Measurements from ENCODE around the gene ZNF469.

The ZNF469 gene

DNA sequence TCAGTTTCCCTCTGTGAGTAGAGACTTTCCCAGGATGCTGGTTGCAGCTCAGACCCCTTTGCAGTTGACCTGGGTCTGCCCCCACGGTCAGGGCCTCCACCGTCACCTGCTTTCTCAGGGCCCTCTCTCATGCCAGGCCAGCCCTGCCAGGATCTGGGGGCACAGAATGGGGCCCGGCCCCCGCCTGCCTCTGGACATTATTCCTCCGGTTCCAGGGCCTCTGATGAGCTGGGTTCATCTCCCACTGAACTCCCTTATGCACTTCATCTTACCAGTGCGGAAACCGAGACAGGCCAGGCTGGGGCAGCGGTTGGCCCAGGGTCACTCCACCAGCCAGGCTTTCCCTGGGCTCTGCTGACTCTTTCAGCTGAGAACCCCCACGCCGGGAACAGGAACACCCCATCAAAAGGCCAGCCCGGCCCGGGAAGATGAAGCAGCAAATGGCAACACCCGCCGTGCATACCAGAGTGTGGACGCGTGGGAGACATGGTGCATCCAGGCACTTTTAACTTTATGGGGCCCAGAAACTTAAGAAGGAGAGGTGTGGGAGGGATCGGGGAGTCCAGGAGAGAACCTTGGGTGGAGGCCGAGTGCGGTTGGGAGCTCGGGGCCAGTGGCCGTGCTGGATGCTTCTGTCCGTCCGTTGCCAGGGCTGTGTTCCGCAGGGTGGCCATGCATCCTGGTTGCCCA lies 19.9 kb downstream of the ZNF469 start:
- Histone ChIP-seq H3K27ac (ENCODE audit: low read depth, low read length) (no peak overlapping the region), H3K4me1 (ENCODE audit: control insufficient read depth in 1 of 2, insufficient read depth in 2 of 2, low read length in 2 of 2) (no peaks in the 10 kb centered on the region), H3K27me3 (ENCODE audit: control insufficient read depth in 1 of 2, insufficient read depth in 2 of 2, low read length in 2 of 2) (peaks cover 0 to 4% of the 10 kb centered on the region in 2 donors)

DNA sequence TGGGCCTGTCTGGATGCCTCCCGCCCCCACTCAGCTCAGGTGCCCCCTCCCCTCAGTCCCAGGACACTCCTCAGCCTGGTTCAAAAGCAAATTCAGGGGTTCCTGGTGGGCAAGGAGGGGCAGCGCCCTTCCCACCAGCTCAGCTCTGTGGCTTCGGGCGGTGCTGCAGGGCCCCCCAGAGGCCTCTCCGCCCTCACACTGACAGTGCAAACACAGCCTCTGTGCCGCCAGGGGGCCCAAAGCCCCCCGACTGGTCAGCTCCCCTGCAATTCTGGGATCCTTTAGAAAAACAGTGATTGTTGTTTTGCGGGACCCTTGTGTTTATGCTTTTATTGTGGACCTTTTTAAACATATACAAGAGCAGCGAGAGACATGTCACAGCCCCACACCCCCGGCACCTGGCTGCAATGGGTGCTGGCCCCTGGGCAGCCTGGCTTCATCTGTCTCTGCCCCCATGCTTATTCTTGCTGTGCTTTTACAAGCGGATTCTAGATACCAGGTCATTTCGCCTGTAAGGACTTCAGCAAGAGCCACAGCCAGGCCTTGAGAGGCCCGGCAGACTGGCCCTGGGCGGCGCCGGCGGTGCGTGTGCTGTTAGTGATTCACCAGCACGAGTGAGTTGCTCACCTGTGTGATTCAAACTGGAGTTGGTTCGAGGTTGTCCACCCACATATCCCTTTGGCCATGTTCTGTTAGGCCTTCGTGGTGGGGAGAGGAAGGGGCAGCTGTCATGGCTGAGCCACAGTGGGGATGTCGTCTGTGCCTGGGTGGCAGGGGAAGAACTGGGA lies 21.2 kb downstream of the ZNF469 start:
- Histone ChIP-seq H3K27me3 (ENCODE audit: control insufficient read depth in 1 of 2, insufficient read depth in 2 of 2, low read length in 2 of 2) (peaks cover 0 to 4% of the 10 kb centered on the region in 2 donors), H3K9me3 (ENCODE audit: control insufficient read depth in 1 of 2, low read length in 2 of 2) (no peaks in the 10 kb centered on the region), H3K36me3 (ENCODE audit: control insufficient read depth in 1 of 2, insufficient read depth in 2 of 2, low read length in 2 of 2) (no peaks in the 10 kb centered on the region), H3K4me3 (ENCODE audit: low read depth in 1 of 2, low read length in 2 of 2) (no peak overlapping the region), H3K27ac (ENCODE audit: low read depth, low read length) (no peak overlapping the region), H3K9ac (ENCODE audit: low read depth in 1 of 2, low read length in 2 of 2) (no peak overlapping the region), H3K4me1 (ENCODE audit: control insufficient read depth in 1 of 2, insufficient read depth in 2 of 2, low read length in 2 of 2) (no peaks in the 10 kb centered on the region)

More for the DNA sequence above, 19.9 kb downstream of the ZNF469 start:
- no peak overlapping the region for H3K4me3 ChIP-seq (ENCODE audit: low read depth in 1 of 2, low read length in 2 of 2)
- no peaks in the 10 kb centered on the region for H3K36me3 ChIP-seq (ENCODE audit: control insufficient read depth in 1 of 2, insufficient read depth in 2 of 2, low read length in 2 of 2)
- H3K9me3 ChIP-seq (ENCODE audit: control insufficient read depth in 1 of 2, low read length in 2 of 2) = no peaks in the 10 kb centered on the region
- H3K9ac ChIP-seq (ENCODE audit: low read depth in 1 of 2, low read length in 2 of 2) = no peak overlapping the region

DNA sequence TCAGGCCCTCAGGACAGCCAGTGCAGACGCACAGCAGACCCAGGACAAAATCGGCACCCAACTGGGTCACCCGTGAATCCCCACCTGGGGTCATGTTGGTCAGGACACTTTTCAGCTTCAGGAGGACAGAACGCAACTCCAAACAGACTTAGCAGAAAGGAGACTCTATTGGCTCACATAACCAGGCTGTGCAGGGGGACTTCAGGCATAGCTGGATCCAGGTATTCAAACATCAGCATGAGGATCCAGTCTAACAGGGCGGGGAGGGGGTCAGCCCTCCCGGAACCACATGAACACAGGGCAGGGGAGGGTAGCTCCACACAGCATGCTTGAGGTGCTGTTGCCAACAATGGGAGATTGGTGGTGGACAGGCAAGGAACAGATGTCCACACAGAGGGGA lies 22.0 kb downstream of the ZNF469 start:
- H3K36me3 ChIP-seq (ENCODE audit: control insufficient read depth in 1 of 2, insufficient read depth in 2 of 2, low read length in 2 of 2) = no peaks in the 10 kb centered on the region
- H3K9me3 ChIP-seq (ENCODE audit: control insufficient read depth in 1 of 2, low read length in 2 of 2) = no peaks in the 10 kb centered on the region
- H3K27me3 ChIP-seq (ENCODE audit: control insufficient read depth in 1 of 2, insufficient read depth in 2 of 2, low read length in 2 of 2) = peaks cover 0 to 4% of the 10 kb centered on the region in 2 donors
- no peak overlapping the region for H3K9ac ChIP-seq (ENCODE audit: low read depth in 1 of 2, low read length in 2 of 2)
- H3K27ac ChIP-seq (ENCODE audit: low read depth, low read length) = no peak overlapping the region
- no peak overlapping the region for H3K4me3 ChIP-seq (ENCODE audit: low read depth in 1 of 2, low read length in 2 of 2)
- no peaks in the 10 kb centered on the region for H3K4me1 ChIP-seq (ENCODE audit: control insufficient read depth in 1 of 2, insufficient read depth in 2 of 2, low read length in 2 of 2)

DNA sequence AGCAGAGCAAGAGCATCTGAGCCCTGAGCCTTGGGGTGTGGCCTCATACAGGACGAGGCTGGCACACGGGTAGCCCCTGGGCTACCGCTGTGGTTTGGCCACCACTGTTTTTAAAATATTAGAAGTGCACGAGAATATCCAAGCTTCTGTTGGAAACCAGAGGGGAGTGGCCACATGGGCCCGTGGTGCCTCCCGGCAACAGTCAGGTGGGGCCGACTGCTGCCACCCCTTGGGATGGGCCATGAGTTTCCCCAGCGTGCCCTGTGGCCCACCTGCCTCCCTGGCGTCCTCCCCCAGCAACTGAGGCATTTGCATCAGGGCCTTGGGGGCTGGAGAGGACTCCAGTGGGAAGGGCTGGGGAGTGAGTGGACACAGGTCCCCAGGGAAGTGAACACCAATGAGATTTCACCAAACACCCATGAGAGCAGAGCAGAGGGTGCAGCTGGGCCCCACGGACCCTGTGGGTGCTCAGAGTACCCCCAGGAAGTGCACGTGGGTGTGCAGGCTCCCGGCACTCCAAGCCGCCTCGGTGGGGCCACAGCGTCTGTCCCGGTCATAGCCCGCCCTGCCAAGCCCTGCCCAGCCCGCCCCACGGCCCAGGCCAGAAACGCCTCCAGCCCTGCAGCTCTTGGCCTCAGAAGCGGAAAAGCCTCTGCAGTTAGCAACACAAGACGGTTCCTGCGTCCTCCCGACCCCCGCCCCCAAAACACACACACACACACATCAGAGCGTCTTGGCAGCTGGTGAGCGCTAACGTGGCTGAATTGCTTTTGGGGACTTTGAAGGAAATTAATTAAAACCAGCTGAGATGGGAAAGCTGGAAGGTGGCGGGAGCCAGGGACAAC lies 22.7 kb downstream of the ZNF469 start:
- Histone ChIP-seq H3K4me3 (ENCODE audit: low read depth in 1 of 2, low read length in 2 of 2) (no peak overlapping the region), H3K36me3 (ENCODE audit: control insufficient read depth in 1 of 2, insufficient read depth in 2 of 2, low read length in 2 of 2) (no peaks in the 10 kb centered on the region), H3K27ac (ENCODE audit: low read depth, low read length) (no peak overlapping the region), H3K9me3 (ENCODE audit: control insufficient read depth in 1 of 2, low read length in 2 of 2) (no peaks in the 10 kb centered on the region), H3K9ac (ENCODE audit: low read depth in 1 of 2, low read length in 2 of 2) (no peak overlapping the region), H3K27me3 (ENCODE audit: control insufficient read depth in 1 of 2, insufficient read depth in 2 of 2, low read length in 2 of 2) (peaks cover 0 to 4% of the 10 kb centered on the region in 2 donors), H3K4me1 (ENCODE audit: control insufficient read depth in 1 of 2, insufficient read depth in 2 of 2, low read length in 2 of 2) (no peaks in the 10 kb centered on the region)

DNA sequence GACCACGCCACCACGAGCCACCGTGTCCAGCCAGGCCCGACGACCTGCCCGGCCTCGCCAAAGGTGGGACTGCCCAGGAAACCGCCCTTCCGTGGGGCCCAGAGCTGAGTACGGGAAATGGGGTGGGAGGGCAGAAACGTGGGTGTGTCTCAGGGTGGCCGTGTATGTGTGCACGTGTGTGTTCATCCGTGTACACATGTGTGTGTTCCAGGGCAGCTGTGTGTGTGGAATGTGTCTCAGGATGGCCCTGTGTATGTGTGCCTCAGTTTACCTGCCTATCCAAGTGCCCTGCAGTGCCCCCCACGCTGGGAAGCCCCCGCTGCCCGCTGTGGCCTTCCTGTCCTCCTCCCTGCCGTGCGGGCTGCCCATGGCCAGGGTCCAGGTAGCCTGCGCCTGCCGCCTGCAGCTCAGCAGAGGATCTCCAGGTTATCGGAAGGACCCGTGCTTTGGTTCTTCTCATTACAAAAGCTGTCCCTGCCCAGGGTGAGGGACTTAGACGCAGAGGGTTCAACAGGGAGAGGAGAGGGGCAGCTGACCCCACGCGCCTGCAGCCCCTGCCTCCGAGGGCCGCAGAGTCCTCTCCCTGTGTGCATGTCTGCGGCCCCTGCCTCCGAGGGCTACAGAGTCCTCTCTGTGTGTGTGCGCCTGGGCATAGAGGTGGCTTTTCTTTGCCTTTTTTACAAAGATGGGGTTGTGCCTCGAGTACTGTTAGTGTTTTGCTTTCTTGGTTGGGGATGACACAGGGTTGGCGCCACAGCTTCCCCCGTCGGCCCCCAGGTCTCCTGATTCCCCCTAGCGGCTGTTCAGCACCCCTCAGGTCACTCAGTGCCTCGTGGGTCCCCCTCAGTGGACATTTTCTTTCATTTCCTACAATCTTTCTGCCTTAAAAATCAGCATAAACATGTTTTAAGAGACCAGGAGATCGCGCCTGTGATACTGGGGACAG lies 23.6 kb downstream of the ZNF469 start:
- Histone ChIP-seq H3K36me3 (ENCODE audit: control insufficient read depth in 1 of 2, insufficient read depth in 2 of 2, low read length in 2 of 2) (no peaks in the 10 kb centered on the region), H3K9ac (ENCODE audit: low read depth in 1 of 2, low read length in 2 of 2) (no peak overlapping the region), H3K27me3 (ENCODE audit: control insufficient read depth in 1 of 2, insufficient read depth in 2 of 2, low read length in 2 of 2) (peaks cover 0 to 4% of the 10 kb centered on the region in 2 donors), H3K27ac (ENCODE audit: low read depth, low read length) (no peak overlapping the region), H3K4me1 (ENCODE audit: control insufficient read depth in 1 of 2, insufficient read depth in 2 of 2, low read length in 2 of 2) (no peaks in the 10 kb centered on the region), H3K4me3 (ENCODE audit: low read depth in 1 of 2, low read length in 2 of 2) (no peak overlapping the region), H3K9me3 (ENCODE audit: control insufficient read depth in 1 of 2, low read length in 2 of 2) (no peaks in the 10 kb centered on the region)

DNA sequence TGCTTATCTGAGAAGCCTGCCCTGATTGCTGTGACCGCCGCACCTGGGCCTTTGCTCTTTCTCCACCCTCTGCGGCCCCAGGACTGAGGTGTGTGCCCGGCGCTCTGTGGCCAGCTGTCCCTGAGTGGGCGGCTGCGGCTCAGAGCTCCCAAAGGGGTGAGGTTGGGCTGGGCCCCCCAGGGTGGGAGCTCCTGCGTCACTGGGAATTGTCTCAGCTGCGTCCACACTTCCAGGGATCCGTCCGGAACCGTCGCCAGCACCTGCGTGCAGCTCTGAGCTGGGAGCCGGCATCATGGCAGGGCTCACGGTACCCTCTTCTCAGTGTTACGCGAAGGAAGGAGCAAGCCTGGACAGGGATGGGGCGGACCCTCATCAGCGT lies 24.3 kb downstream of the ZNF469 start:
- no peaks in the 10 kb centered on the region for H3K9me3 ChIP-seq (ENCODE audit: control insufficient read depth in 1 of 2, low read length in 2 of 2)
- H3K9ac ChIP-seq (ENCODE audit: low read depth in 1 of 2, low read length in 2 of 2) = no peak overlapping the region
- H3K27ac ChIP-seq (ENCODE audit: low read depth, low read length) = no peak overlapping the region

DNA sequence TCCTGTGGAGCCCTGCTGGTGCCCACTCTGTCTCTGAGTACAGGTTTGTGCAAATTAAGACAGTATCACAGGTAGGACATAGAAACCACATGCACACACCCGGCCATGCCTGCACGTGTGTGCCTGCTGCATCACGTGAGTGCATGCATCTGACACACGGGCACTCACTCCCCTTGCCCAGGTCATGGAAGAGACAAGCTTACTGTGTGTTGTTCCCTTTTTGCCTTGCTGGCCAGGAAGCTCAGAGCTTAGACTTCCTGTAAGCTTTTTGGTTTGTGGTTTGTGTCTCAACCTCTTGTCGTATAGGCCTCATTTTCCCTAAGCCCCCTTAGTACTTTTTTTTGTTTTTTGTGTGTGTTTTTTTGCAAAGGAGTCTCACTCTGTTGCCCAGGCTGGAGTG lies 25.0 kb downstream of the ZNF469 start:
- Histone ChIP-seq H3K9ac (ENCODE audit: low read depth in 1 of 2, low read length in 2 of 2) (no peak overlapping the region), H3K27me3 (ENCODE audit: control insufficient read depth in 1 of 2, insufficient read depth in 2 of 2, low read length in 2 of 2) (peaks cover 0 to 4% of the 10 kb centered on the region in 2 donors), H3K9me3 (ENCODE audit: control insufficient read depth in 1 of 2, low read length in 2 of 2) (no peaks in the 10 kb centered on the region), H3K36me3 (ENCODE audit: control insufficient read depth in 1 of 2, insufficient read depth in 2 of 2, low read length in 2 of 2) (no peaks in the 10 kb centered on the region), H3K4me3 (ENCODE audit: low read depth in 1 of 2, low read length in 2 of 2) (no peak overlapping the region), H3K4me1 (ENCODE audit: control insufficient read depth in 1 of 2, insufficient read depth in 2 of 2, low read length in 2 of 2) (no peaks in the 10 kb centered on the region), H3K27ac (ENCODE audit: low read depth, low read length) (no peak overlapping the region)

More for the DNA sequence above, 24.3 kb downstream of the ZNF469 start:
- Histone ChIP-seq H3K4me3 (ENCODE audit: low read depth in 1 of 2, low read length in 2 of 2) (no peak overlapping the region), H3K27me3 (ENCODE audit: control insufficient read depth in 1 of 2, insufficient read depth in 2 of 2, low read length in 2 of 2) (peaks cover 0 to 4% of the 10 kb centered on the region in 2 donors), H3K4me1 (ENCODE audit: control insufficient read depth in 1 of 2, insufficient read depth in 2 of 2, low read length in 2 of 2) (no peaks in the 10 kb centered on the region), H3K36me3 (ENCODE audit: control insufficient read depth in 1 of 2, insufficient read depth in 2 of 2, low read length in 2 of 2) (no peaks in the 10 kb centered on the region)

DNA sequence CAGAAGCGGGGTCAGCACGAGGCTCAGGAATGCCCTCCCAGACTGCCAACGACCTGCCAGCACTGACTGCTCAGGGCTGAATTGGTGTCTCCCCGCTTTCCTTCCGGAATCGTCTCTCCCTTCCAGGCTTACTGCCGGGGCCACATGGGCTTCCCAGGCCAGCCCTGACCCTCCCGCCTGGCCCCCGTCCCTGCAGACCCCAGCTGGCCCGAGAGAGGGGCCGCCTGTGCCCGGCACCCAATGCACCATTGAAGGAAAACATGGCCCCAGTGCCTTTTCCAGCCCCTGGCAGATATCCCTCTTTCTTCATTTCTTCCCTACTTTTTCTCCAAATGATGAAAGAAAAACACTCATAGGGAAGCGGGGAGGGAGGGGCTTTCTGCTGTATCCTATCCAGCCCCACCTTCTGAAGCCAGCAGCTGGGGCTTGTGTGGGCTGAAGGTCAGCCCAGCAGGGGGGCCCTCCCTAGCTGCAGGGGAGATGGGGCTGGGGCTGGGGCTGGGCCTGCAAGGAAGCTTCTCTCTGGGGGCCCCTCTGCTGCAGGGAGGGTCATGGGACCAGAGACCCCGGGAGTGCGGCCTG lies 25.9 kb downstream of the ZNF469 start:
- Histone ChIP-seq H3K27ac (ENCODE audit: low read depth, low read length) (no peak overlapping the region), H3K4me1 (ENCODE audit: control insufficient read depth in 1 of 2, insufficient read depth in 2 of 2, low read length in 2 of 2) (no peaks in the 10 kb centered on the region), H3K27me3 (ENCODE audit: control insufficient read depth in 1 of 2, insufficient read depth in 2 of 2, low read length in 2 of 2) (peaks cover 0 to 4% of the 10 kb centered on the region in 2 donors), H3K9me3 (ENCODE audit: control insufficient read depth in 1 of 2, low read length in 2 of 2) (no peaks in the 10 kb centered on the region), H3K4me3 (ENCODE audit: low read depth in 1 of 2, low read length in 2 of 2) (no peak overlapping the region), H3K36me3 (ENCODE audit: control insufficient read depth in 1 of 2, insufficient read depth in 2 of 2, low read length in 2 of 2) (no peaks in the 10 kb centered on the region), H3K9ac (ENCODE audit: low read depth in 1 of 2, low read length in 2 of 2) (no peak overlapping the region)
